Activated CD4-positive, alpha-beta T cell treated with anti-CD3 and anti-CD28 coated beads for 48 hours (primary cell): ENCODE data around the gene ADORA2A.

ENCODE experiments used
- DNase-seq: peaks from one replicate; pipeline ENCODE4 v3.0.0-alpha.2; 2020

The ADORA2A gene

DNA sequence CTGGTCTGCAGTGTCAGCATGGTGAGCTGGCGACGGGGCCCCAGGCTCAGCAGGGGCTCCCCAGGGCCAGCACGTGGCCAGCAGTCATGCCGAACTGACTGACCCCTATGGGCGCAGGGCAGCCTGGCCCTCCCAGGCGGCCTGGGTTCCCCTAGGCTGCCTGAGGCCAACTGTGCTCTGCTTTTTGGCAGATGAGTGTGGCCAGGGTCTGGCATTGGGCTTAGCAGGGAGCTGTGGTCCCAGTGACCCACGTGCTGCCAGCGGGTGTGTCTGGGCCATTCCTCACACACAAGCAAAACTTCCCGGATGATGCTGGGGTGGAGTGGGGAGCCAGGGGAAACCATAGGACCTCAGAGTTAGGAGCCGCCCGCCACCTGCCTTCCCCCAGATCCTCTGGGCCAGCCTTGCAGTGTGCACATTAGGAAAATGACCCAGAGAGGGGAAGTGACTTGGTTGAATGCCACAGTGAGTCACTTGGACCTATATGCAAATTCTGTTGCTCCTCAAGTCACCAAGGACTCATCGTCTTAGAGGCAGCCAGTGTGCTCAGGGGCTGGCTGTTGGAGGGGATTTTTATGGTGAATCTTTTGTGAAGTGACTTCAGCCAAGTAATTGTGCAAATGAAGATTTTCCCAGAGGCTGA is 6.5 kb downstream of the ADORA2A start:
- DNase-seq, result no peak

DNA sequence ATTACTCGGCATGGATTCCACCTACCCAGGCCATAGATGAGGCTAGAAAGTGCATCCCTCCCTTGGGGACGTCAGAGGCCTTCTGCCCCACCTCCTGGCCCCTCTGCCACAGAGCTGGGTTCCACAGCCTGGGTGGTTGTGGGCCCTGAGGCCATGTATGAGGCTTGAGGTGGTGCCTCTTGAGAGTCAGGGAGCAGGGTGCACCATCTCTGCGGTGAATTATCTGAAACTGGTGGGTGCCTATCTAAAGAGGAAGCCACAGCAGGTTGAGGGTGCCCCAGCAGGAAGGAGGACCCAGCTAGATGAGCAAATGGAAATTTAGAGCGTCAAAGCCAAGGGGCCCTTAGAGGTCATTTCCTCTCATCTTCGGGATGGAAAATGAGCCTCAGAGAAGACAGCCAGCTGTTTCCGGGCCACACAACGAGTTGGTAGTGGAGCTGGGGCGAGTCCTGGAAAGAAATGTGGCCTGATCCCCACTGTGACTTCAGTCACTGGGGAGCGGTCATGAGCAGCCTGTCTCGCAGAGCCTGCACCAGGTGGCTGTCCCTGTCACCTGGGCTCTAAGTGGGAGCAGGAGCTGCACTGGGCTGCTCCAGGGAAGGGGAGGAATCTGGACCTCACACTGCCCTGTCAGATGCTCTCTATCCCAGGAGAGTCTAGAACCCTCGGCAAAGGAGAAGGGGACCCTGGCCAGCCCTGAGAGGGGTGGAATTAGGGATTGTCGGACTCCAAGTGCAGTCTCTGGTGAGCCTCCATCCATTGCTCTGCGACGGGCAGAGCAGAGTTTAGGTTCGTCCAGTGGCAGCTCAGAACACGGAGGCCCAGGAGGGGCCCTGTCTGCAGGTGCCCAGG is 7.3 kb downstream of the ADORA2A start:
- DNase-seq, result peak; percentile 81

DNA sequence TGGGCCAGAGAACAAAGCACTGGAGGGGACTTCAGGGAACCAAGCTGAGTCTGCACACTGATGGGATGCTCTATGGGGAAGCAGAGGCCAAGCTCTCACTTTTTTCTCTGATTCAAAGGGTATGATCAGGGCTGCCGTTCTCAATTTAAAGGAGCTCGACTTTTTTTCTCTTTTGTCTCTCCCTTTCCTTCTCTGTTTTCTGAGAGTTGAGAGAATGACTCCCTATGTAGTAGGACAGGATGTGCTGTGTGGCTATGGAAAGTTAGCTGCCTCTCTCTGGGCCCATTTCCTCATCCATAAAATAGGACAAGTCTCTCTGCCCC is 7.9 kb downstream of the ADORA2A start:
- no peak for DNase-seq

DNA sequence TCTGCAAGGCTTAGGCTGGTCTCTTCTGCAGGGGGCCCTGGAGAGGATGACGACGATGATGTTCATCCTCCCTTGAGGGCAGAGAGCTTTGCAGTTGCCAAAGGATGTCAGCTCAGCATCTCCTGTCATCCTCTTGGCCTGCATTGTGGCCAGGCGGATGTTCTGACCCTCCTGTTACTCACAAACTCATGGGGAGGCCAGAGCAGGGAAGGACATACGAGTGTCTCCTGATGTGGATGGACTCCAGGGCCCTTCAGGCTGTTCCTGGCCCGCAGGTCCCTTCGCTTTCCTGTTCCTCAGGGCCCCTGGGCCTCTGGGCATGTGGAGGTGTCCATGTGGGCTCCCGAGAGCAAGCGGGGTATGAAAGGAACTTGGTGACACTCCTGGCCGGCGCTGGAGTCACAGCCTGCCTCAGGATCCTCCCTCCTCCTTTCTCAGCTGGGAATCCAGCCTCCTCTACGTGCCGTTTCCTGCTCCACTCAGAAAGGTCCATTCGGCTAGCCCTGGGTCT is 8.5 kb downstream of the ADORA2A start:
- no peak for DNase-seq

DNA sequence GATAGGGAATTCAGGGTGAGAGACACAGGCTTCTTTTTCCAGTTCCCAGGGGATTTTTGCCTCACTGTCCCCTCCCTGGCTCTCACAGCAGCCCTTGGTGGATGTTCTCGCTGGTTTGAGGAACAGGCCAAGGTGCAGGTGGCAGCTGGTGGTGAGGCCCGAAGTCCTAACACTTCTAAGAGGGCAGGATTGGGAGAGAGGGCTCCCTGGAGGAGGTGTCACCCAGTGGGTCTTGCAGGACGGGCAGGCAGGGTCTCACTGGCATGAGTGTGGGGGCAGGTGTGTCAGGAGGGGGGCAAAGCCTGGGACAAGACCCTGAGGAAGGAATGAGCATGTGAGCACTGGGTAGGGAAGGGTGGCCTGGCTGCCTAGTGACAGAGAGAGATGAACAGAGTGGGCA is 9.2 kb downstream of the ADORA2A start:
- DNase-seq, result no peak

DNA sequence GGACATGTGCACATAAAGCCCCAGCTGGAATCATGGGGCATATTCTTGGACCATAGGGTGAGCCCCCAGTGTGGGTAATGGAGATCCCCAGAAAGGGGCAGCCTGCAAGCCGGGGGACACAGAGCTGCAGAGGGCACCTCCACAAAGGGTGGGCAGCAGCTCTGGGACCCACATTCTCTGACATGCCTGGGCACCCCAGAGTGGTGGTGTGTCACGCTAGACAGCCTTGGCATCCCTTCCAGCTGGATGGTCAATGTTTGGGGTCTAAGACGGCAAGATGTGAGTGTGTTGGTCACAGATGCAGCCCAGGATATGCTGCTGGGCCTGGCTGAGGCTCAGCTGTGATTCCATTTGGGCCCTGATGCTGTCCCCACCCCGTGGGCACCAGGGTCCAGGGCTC is 9.7 kb downstream of the ADORA2A start:
- no peak for DNase-seq

DNA sequence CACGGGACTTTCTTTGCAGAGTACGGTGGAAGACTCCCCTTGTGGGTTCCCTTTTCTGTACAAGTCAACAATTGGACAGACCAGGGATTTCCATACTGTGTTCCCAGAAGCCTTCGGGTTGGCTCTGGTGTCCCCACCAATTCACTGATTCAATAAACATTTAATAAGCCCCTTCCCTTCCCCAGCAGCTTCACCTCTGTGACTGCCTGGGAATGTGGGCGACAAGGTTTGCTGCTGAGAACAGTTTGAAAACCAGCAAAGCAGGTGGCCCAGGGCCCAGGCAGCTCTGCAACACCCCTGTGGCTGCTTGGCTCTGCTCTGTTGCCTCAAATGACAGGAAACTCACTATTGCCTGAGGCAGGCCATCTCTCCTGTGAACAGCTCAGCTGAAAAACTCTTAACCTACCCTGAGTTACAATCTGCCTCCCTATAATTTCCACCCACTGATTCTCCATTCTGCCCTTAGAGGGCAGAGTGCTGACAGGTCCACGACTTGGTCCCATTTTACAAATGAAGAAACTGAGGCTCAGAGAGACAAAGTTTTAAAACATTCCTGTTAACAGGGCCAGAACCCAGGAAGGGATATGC is 10.4 kb downstream of the ADORA2A start:
- no peak for DNase-seq

DNA sequence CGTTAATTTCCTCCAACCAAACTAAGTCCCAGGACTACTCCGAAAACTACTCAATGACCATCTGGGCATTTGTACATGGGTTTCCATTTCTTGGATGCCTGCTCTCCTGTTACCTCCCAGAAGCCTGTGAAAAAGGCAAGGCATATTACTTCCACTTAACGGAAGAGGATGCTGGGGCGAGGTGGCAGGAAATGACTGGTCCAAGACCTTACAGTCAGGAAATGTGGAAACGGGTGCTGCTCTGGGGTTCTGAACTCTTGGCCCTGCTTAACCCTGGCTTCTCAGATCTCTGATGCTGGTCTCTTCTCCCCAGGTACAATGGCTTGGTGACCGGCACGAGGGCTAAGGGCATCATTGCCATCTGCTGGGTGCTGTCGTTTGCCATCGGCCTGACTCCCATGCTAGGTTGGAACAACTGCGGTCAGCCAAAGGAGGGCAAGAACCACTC is 12.9 kb downstream of the ADORA2A start:
- DNase-seq, result no peak

DNA sequence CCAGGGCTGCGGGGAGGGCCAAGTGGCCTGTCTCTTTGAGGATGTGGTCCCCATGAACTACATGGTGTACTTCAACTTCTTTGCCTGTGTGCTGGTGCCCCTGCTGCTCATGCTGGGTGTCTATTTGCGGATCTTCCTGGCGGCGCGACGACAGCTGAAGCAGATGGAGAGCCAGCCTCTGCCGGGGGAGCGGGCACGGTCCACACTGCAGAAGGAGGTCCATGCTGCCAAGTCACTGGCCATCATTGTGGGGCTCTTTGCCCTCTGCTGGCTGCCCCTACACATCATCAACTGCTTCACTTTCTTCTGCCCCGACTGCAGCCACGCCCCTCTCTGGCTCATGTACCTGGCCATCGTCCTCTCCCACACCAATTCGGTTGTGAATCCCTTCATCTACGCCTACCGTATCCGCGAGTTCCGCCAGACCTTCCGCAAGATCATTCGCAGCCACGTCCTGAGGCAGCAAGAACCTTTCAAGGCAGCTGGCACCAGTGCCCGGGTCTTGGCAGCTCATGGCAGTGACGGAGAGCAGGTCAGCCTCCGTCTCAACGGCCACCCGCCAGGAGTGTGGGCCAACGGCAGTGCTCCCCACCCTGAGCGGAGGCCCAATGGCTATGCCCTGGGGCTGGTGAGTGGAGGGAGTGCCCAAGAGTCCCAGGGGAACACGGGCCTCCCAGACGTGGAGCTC is 13.5 kb downstream of the ADORA2A start:
- no peak for DNase-seq

DNA sequence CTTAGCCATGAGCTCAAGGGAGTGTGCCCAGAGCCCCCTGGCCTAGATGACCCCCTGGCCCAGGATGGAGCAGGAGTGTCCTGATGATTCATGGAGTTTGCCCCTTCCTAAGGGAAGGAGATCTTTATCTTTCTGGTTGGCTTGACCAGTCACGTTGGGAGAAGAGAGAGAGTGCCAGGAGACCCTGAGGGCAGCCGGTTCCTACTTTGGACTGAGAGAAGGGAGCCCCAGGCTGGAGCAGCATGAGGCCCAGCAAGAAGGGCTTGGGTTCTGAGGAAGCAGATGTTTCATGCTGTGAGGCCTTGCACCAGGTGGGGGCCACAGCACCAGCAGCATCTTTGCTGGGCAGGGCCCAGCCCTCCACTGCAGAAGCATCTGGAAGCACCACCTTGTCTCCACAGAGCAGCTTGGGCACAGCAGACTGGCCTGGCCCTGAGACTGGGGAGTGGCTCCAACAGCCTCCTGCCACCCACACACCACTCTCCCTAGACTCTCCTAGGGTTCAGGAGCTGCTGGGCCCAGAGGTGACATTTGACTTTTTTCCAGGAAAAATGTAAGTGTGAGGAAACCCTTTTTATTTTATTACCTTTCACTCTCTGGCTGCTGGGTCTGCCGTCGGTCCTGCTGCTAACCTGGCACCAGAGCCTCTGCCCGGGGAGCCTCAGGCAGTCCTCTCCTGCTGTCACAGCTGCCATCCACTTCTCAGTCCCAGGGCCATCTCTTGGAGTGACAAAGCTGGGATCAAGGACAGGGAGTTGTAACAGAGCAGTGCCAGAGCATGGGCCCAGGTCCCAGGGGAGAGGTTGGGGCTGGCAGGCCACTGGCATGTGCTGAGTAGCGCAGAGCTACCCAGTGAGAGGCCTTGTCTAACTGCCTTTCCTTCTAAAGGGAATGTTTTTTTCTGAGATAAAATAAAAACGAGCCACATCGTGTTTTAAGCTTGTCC is 14.3 kb downstream of the ADORA2A start:
- no peak for DNase-seq

DNA sequence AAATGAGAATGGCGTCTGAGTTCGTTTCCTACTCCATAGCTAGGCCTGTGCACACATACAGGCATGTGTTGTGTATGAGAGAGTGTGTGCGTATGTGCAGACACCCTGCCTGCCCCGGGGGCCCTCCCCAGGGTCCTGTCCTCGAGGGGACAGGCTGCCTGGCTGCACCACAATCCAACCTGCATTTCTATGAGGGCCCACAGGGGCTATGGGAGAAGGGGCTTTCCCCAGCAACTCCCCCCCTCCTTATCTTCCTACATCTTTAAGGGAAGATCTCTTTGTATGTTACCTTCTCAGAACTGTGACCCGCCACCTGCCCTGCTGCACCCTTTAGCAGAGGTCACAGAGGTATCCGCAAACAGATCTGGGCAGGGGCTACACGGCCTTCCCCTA is 14.9 kb downstream of the ADORA2A start:
- DNase-seq, result no peak

DNA sequence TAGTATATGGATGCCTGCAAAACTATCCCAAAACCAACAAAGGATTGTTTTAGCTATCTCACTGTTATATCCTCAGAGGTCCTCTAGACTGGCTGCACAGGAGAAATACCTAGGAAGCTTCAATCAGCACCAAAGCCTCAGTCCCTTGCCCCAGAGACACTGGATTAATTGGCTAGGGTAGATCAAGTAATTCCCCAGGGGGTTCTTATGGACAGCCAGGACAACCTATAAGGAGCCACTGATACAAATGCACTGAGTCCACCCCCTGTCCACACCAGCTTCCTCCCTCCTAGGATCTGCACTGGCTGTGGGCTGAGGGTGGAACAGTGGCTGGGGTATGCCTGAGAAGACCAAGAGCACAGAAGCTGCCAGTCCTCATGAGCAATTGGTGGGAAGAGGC is 16.3 kb downstream of the ADORA2A start:
- no peak for DNase-seq

DNA sequence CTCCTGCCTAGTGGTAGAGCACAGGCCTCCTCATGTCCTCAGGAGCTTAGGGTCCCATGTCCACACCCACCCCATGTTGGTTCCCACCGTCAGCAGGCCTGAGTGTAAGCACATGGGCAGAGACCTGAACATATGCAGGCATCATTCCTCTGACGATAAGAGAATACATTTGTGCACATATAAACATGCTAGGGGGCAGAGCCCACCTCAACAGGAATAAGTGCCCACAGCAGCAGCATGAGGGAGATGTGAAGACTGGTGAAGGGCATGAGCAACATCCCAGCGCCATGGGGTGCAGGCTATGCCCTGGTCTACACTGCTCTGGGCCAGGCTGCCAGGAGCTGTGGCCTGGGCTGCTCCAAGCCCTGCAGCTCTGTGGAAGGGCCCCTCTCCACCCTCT is 16.9 kb downstream of the ADORA2A start:
- no peak for DNase-seq

DNA sequence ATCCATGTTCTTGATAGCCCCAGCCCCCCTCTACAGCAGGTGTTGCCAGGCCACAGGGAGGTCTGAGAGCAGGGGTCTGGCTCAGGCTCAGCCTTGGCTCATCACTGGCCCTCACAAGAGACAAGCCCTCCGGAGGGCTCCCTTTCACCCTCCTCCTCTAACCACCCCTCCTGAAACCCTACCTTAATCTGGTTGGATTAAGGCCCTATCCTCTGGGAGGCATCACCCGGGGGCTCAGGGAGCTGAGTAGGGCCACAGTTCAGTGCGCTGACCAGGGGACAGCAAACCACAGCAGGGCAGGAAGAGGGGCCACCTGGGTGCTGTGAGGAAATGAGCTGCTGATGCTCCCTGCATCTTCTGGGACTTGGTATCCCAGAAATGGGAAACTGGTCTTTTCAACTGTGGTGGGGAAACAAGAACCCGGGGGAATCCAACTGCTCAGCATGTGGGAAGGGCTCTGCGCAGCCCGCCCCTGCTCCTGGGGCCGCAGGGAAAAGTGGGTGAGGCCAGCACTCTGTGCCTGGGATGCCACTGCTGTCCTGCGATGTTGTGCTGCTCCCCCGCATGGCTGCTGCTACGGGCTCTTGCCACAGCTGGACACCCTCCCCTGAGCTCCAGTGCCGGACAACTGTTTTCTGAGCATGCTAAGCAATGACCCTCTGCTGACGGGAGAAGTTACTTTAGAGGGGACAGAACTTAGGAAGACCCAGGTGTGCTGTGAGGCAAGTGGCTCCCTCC is 17.5 kb downstream of the ADORA2A start:
- DNase-seq, result no peak

DNA sequence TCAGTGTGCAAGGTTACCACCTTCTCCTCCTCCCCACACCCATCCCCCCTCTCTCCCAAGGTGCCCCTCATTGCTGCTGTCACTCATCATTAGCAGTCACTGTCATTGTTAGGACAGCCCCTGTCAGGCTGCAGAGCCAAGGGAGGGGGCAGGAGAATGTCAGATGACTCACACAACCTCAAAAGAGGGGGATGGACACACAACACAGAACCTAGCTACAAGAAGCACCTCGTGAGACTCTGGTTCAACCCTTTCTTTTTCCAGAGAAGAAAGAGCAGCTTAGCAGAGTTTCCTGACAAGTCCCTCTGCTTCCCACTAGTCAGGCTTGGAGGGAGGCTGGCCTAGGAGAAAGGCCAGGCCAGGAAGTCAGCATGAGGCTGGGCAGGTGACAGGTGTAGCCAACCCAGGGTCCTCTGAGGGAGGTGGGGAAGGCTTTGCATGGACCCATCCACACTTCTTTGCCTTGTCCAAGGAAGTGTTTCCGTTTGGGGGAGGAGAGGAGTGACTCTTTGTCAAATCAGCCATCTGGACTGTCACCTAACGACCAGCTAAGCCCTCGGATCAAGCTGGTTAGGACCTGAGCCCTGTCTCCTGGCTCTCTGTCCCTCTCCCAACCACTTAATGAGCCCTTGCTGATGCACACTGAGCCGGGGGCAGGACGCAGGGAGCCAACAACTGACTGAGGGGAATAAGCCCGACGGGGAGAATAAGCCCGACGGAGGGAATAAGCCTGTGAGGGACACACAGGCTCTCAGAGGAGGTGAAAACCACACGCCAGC is 18.3 kb downstream of the ADORA2A start:
- DNase-seq, result no peak

DNA sequence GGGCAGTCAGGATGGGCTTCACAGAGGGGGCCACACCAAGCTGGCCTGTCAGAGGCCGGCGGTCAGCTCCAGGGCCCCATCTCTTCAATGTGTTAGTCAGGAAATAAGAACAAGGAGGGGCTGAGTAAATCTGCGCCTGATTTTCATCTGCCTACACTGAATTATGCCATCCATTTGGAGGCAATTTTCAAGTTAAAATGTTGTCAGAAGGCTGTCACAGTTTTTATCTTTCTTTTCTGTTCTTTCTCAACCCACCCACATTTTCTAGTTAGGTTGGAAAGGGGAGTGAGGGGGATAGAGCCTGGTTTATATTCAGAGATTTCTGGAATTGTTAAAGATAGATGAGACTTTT is 18.8 kb downstream of the ADORA2A start:
- DNase-seq, result no peak

DNA sequence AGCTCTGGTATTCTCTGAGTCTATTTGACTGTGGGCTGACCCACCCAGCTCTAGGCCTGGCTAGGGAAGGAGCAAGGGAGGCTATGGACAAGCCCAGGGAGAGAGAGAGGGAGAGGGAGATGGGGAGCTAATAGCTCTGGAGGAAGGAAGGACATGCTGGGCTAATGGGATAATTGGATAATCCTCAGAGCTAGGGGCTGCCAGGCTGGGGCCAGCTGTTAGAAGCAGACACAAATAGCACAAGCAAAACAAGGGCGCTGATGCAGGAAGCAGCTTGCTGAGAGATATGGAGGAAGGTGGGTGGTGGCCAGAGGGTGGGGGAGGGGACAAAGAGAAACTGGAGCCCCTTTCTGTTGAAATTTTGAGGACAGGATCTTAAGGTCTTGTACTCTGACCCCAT is 23.2 kb downstream of the ADORA2A start:
- DNase-seq, result no peak

DNA sequence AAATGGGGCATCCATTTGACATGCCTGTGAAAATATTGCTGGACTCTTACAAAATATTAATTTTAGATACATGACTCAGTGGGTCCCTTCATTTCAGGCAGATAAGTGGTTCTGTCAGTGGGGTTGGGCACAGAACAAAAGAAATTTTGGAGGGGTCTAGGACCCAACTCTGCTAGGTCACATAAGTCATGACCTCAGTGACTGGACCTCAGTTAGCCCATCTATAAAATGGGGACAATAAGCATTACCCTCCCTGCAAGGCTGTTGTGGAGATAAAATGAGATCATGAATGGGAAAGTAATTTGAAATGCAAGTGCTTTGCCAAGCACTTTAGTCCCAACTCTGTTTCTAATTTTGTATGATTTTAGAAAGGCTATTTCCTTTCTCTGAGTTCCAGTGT is 23.8 kb downstream of the ADORA2A start:
- DNase-seq, result no peak

DNA sequence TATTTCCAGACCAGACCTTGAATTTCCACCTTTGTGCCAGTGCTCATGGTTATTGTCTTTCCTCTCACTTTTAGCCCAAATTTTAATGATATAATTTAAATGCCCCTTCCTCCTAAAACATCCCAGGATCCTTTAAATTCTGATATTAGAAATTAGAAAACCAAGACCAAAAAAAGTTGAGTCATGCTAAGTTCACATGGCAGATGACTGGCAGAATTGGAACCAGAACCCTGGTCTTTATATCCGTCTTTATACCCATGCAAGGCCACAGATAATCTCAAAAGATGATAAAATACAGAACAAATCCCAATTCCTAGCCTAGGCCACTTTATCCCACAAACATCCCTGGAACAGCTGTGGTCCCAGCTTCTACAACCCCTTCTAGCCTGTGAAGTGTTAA is 26.5 kb downstream of the ADORA2A start:
- no peak for DNase-seq

DNA sequence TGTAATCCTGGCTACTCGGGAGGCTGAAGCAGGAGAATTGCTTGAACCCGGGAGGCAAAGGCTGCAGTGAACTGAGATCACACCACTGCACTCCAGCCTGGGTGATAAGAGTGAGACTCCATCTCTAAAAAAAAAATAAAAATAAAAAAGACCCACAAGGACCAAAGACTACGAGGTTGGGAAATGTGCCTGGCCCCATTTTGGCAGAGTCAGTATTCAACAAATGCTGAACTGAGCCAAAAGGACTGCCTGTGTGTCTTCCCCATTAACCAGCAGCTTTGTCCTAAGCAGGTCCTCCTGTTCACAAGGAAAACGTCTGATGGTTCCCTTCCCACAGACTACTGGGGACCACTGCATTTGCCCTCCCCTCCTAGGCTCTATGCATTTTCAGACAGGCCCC is 27.6 kb downstream of the ADORA2A start:
- no peak for DNase-seq
